GM21390 (cell line): ENCODE data around the gene PLOD3.

Source experiments
- ATAC-seq: cut with Tn5 transposase; IDR thresholded peaks from one replicate; pipeline ENCODE4 v1.9.1; 2021; ENCODE audit not compliant: unreplicated experiment

The PLOD3 gene

GRCh38 chr7:101239191-101239950, 22.0 kb upstream of the PLOD3 start:
- ATAC-seq = no peak

GRCh38 chr7:101238226-101239182, 21.1 kb upstream of the PLOD3 start:
- ATAC-seq = no peak

GRCh38 chr7:101237206-101238067, 20.1 kb upstream of the PLOD3 start, which contains the start of gene CLDN15:
CLDN15 (minus strand) TSS chr7:101237802; CDS start chr7:101237581, 221 bp downstream.
- ATAC-seq = no peak

GRCh38 chr7:101236292-101236835, 19.0 kb upstream of the PLOD3 start:
- ATAC-seq = no peak

- ATAC-seq = no peak
Observed at GRCh38 chr7:101235522-101235921, 18.1 kb upstream of the PLOD3 start.

GRCh38 chr7:101235050-101235449, 17.7 kb upstream of the PLOD3 start:
- ATAC-seq = no peak

- ATAC-seq = no peak
Observed at GRCh38 chr7:101234636-101235035, 17.3 kb upstream of the PLOD3 start.

- ATAC-seq = no peak
Observed at GRCh38 chr7:101233907-101234547, 16.6 kb upstream of the PLOD3 start.

- ATAC-seq = no peak
Observed at GRCh38 chr7:101232141-101232850, 14.9 kb upstream of the PLOD3 start.

GRCh38 chr7:101231644-101232043, 14.3 kb upstream of the PLOD3 start:
- ATAC-seq = no peak

GRCh38 chr7:101226721-101227120, 9.3 kb upstream of the PLOD3 start:
- ATAC-seq = no peak

GRCh38 chr7:101225650-101226049, 8.3 kb upstream of the PLOD3 start:
- ATAC-seq = no peak

- ATAC-seq = no peak
Observed at GRCh38 chr7:101223528-101223927, 6.1 kb upstream of the PLOD3 start.

GRCh38 chr7:101222275-101222830, 5.0 kb upstream of the PLOD3 start:
- ATAC-seq = no peak

GRCh38 chr7:101220295-101220694, 2.9 kb upstream of the PLOD3 start:
- no peak for ATAC-seq

GRCh38 chr7:101218236-101219125, 1.1 kb upstream of the PLOD3 start:
- ATAC-seq = no peak

- peak; percentile 21 for ATAC-seq
Observed at GRCh38 chr7:101216860-101217387, 457 bp downstream of the PLOD3 start.
